ENCODE measurements around the gene KRT26. TPM values are rescaled to one million over a fixed set of nuclear protein-coding genes. Genes with fewer than 3 reads are reported as not detected.

KRT26 gene
- total and polyA plus RNA-seq, 2 of the 13 experiments (the other 11 are each of a cell fraction or from before 2014, with no cell fraction given): not detected

DNA sequence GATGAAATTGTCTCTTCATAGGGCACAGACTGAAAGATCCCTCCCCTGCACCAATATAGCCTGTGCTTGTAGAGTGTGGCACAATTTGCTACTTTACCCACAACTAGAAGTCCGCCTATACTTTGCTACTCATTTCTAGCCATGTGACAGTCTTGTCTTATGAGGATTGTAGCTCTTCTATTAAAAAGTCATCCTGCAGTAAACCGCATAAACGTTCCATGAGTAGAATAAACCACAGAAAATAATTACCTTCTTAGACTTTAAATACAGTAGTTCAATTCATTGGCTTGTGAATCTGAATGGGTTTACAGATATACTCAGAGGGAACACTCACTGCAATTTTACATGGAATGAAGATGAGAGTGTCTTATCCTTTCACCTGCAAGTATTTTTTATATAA is 6.0 kb upstream of the KRT26 start (continued):
- TF ChIP-seq, protein P1, sequence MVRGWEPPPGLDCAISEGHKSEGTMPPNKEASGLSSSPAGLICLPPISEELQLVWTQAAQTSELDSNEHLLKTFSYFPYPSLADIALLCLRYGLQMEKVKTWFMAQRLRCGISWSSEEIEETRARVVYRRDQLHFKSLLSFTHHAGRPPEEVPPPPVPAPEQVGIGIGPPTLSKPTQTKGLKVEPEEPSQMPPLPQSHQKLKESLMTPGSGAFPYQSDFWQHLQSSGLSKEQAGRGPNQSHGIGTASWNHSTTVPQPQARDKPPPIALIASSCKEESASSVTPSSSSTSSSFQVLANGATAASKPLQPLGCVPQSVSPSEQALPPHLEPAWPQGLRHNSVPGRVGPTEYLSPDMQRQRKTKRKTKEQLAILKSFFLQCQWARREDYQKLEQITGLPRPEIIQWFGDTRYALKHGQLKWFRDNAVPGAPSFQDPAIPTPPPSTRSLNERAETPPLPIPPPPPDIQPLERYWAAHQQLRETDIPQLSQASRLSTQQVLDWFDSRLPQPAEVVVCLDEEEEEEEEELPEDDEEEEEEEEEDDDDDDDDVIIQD (CRISPR knock-in tag; IDR thresholded peaks at IDR 0.05; ENCODE audit: low read depth): no peak
- TF ChIP-seq MLLT10 (CRISPR knock-in tag; IDR thresholded peaks at IDR 0.05): no peak

DNA sequence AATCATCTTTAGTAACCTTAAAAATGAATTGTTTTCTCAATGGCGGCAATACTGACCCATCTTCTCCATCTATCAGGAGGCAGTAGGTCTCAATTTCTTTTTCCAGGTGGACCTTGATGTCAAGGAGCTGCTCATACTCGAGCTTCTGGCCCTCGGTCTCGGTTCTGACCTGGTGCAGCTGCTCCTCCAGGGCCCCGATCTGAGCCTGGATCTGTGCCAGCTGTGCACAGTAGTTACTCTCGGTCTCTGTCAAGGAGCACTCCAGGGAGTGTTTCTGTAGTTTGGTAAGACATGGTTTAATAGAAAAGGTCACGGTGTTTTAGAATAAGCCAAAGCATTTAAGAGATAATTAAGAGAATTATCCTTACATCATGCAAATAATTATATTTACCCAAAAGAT is 5.5 kb upstream of the KRT26 start:
- H3K4me3 ChIP-seq (replicated peaks in 1 of 3; ENCODE audit: insufficient read depth in 1 of 3, low read depth in 2 of 3, low read length in 3 of 3): no peak overlapping the region
- no peak overlapping the region for H2AFZ ChIP-seq (ENCODE audit: low read length)
- 18% methylated on average over 7 of the region's 7 CpGs for WGBS (ENCODE audit: low lambda C conversion rate)
- TF ChIP-seq, protein P2, sequence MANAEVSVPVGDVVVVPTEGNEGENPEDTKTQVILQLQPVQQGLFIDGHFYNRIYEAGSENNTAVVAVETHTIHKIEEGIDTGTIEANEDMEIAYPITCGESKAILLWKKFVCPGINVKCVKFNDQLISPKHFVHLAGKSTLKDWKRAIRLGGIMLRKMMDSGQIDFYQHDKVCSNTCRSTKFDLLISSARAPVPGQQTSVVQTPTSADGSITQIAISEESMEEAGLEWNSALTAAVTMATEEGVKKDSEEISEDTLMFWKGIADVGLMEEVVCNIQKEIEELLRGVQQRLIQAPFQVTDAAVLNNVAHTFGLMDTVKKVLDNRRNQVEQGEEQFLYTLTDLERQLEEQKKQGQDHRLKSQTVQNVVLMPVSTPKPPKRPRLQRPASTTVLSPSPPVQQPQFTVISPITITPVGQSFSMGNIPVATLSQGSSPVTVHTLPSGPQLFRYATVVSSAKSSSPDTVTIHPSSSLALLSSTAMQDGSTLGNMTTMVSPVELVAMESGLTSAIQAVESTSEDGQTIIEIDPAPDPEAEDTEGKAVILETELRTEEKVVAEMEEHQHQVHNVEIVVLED (CRISPR knock-in tag; IDR thresholded peaks at IDR 0.05; ENCODE audit: borderline replicate concordance): no peak
- ChIA-PET POLR2A (no interaction called here), CTCF (ENCODE audit: low intra/inter-chr PET ratio, low total read pairs) (no interaction called here)
- H3K9ac ChIP-seq (ENCODE audit: insufficient read depth, low read depth, low read length): no peak overlapping the region
- in situ Hi-C loops (cut with HindIII; ENCODE audit: extremely low pct_ligation_motif_present, low pct_unique_long_range_greater_than_20kb): no loop called here
- H3K79me2 ChIP-seq (ENCODE audit: insufficient read depth, low read length): no peaks in the 10 kb centered on the region
- no TSS peak for BruUV-seq (replicated peaks)
- DNase-seq (ENCODE audit: low spot score) (no peak), ATAC-seq (no peak), FAIRE-seq (no peak)
- H3K36me3 ChIP-seq (replicated peaks in 1 of 2; ENCODE audit: control insufficient read depth in 1 of 2, insufficient read depth in 2 of 2, low read length in 2 of 2): no peaks in the 10 kb centered on the region
- H3K4me1 ChIP-seq (ENCODE audit: insufficient read depth, low read length): 0 out of 2 replicates have a peak, but pooled peaks cover 8% of the 10 kb centered on the region
- H3K9me3 ChIP-seq (ENCODE audit: low read length): no peaks in the 10 kb centered on the region
- no peaks in the 10 kb centered on the region for H4K20me1 ChIP-seq (ENCODE audit: insufficient read depth, low read length)
- intact Hi-C loops (cut with micrococcal nuclease; ENCODE audit: unreplicated experiment): no loop called here
- no peak overlapping the region for H3K27ac ChIP-seq (ENCODE audit: extremely low read length, insufficient read depth, low read length)
- H3K27me3 ChIP-seq (ENCODE audit: control insufficient read depth in 1 of 2, insufficient read depth in 2 of 2, low read length in 2 of 2): peaks cover 0 to 36% of the 10 kb centered on the region in 2 experiments; a peak in 3 of 5 replicates
- H3K4me2 ChIP-seq (ENCODE audit: low read depth, low read length): no peak overlapping the region
